ENCODE results near the gene SYNGR2.

The SYNGR2 gene

DNA sequence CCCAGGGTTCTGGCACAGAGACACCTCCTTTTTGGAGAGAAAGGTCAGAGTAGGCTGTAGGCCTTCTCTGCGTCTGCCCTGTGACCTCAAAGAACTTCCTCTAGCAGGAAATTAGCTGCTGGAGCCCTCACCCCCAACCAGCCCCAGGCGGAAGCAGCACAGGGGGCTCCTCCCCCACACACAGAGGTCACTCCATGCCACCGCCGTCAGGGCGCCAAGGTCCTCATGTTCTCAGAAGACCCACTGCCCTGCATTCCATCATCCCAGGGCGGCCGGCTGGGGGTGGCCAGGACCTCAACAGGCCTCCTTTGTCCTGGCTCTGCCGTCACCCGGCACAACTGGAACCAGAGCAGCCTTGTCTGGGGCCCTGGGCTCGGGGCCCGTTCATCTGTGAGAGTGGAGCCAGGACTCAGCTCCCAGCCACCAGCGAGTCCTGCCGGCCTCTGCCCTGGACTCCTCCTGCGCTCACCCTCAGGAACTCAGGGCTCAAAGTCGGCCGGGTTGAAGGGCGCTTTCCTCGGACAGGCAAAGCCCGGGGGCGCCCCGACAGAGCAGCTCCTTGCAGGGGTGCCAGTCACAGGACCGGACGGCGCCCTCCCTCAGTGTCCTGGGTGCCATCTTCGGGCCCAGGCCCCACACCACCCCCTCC is 41.0 kb upstream of the SYNGR2 start:
- DNase-seq (ENCODE audit: low spot score): peak; percentile 86
- TF ChIP-seq, protein P1, sequence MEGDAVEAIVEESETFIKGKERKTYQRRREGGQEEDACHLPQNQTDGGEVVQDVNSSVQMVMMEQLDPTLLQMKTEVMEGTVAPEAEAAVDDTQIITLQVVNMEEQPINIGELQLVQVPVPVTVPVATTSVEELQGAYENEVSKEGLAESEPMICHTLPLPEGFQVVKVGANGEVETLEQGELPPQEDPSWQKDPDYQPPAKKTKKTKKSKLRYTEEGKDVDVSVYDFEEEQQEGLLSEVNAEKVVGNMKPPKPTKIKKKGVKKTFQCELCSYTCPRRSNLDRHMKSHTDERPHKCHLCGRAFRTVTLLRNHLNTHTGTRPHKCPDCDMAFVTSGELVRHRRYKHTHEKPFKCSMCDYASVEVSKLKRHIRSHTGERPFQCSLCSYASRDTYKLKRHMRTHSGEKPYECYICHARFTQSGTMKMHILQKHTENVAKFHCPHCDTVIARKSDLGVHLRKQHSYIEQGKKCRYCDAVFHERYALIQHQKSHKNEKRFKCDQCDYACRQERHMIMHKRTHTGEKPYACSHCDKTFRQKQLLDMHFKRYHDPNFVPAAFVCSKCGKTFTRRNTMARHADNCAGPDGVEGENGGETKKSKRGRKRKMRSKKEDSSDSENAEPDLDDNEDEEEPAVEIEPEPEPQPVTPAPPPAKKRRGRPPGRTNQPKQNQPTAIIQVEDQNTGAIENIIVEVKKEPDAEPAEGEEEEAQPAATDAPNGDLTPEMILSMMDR (IDR thresholded peaks at IDR 0.05; ENCODE audit: extremely low read depth, missing control alignments): no peak

- TF ChIP-seq, protein P1 (IDR thresholded peaks at IDR 0.05; ENCODE audit: extremely low read depth, missing control alignments): no peak
Measured at GRCh38 chr17:78127888-78128550, 40.4 kb upstream of the SYNGR2 start.

GRCh38 chr17:78128551-78129350 is 39.6 kb upstream of the SYNGR2 start, which contains the start of gene TMC6:
TSS of gene TMC6 (minus strand) at chr17:78128755. CDS start at chr17:78126832, 1,923 bp downstream.
- TF ChIP-seq, protein P1 (IDR thresholded peaks at IDR 0.05; ENCODE audit: extremely low read depth, missing control alignments): no peak
- peak; percentile 94 for DNase-seq (ENCODE audit: low spot score)

More at GRCh38 chr17:78127888-78128550, 40.4 kb upstream of the SYNGR2 start:
- DNase-seq (ENCODE audit: low spot score): peak; percentile 54

DNA sequence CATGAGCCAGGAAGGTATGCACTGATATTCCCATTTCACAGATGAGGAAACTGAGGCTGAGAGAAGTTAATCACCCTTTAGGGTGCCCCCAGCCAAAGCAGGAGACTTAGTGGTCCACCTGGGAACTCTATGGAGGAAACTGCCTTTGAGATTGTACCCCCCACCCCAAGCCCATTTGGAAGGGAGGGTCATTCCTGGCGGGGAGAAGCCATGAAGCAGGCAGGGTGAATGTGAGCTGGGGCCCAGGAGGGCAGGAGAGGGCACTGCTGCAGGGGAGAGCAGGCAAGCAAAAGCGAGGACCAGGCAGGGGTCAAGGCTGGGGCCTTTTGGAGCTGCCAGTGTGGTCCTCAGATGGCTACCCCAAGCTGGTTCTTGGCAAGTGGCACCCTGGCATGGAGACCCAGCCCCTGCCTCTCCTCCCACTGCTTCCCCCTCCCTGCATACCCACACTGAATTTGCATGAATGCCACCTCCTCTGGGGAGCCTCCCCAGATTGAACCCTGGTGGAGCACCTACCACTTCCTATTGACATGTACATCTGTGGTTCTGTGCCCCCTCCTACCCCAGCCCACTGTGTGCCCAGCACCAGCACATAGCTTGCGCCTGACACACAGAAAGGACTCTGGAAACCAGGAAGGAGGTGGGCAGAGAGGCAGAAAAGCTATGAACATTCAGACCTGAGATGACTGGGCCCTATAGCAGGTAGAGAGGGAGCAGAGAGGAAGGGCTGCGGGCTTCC is 38.9 kb upstream of the SYNGR2 start:
- DNase-seq (ENCODE audit: low spot score): peak; percentile 31

DNA sequence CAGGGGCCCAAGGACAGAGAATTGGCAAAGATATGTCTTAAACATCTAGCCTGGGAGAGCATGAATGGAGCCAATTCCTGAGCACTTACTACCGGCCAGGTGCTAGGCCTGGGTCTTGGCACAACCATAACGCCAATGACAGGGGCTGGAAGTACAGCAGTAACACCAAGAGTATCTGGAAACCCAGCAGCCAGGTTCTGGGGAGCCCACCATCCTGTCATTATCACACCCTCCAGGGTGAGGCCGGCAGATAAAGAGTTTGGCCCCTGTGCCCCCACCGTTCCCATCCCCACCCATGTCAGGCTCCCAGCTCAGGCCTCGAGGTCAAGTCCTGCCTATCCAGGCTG is 38.3 kb upstream of the SYNGR2 start:
- TF ChIP-seq, protein P1 (IDR thresholded peaks at IDR 0.05; ENCODE audit: extremely low read depth, missing control alignments): no peak
- peak; percentile 30 for DNase-seq (ENCODE audit: low spot score)

More for the DNA sequence above, 38.9 kb upstream of the SYNGR2 start:
- TF ChIP-seq, protein P1 (IDR thresholded peaks at IDR 0.05; ENCODE audit: extremely low read depth, missing control alignments): no peak

- peak; percentile 80 for DNase-seq (ENCODE audit: low spot score)
- TF ChIP-seq, protein P1 (IDR thresholded peaks at IDR 0.05; ENCODE audit: extremely low read depth, missing control alignments): no peak
Measured at GRCh38 chr17:78130437-78131101, 37.8 kb upstream of the SYNGR2 start, which contains the start of gene TMC8. TSS of gene TMC8 (plus strand) at chr17:78130771. CDS start at chr17:78131589, 818 bp downstream.

All from GM20000 (cell line).